SIG-M5 treated with dmso at 0.1 percent for 504 hours (cell line): Measurements from ENCODE around the gene SLC22A1.
"Not testable (repeated sequence)": the region's sequence is repeated elsewhere in the genome, so short reads cannot be mapped to it uniquely, and the experiment has no call there.

Experiments used
- DNase-seq: peaks from one replicate; lab custom pipeline; 2025; ENCODE audit not compliant: unreplicated experiment; lab: John Stamatoyannopoulos, UW

The SLC22A1 gene

DNA sequence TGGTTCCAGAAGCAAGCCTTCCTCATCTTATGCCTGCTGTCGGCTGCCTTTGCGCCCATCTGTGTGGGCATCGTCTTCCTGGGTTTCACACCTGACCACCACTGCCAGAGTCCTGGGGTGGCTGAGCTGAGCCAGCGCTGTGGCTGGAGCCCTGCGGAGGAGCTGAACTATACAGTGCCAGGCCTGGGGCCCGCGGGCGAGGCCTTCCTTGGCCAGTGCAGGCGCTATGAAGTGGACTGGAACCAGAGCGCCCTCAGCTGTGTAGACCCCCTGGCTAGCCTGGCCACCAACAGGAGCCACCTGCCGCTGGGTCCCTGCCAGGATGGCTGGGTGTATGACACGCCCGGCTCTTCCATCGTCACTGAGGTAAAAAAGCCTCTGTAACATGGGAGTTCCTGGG lies 366 bp downstream of the SLC22A1 start:
- DNase-seq = no peak

- DNase-seq = no peak
These were observed 1.1 kb downstream of the SLC22A1 start for GRCh38 chr6:160122744-160123143.

GRCh38 chr6:160124007-160124406 lies 2.4 kb downstream of the SLC22A1 start:
- DNase-seq = no peak

GRCh38 chr6:160124605-160125004 lies 3.0 kb downstream of the SLC22A1 start:
- no peak for DNase-seq

DNA sequence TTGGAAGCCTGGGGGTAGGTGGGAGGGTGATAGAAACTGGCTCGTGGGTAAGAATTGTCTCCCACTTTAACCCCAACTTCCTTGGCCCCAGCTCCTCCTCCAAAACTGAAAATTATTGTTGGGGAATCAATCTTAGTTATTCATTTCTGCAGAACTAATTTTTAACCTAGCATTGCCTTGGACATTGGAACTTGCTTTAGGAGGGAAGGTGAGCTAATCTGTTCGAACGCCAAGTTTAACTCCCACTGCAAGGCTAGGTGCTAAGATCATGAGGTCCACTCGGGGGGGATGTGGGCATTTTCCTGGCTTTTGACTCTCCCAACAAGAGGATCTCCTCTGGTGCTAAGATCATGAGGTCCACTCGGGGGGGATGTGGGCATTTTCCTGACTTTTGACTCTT lies 3.5 kb downstream of the SLC22A1 start:
- not testable (repeated sequence) for DNase-seq

DNA sequence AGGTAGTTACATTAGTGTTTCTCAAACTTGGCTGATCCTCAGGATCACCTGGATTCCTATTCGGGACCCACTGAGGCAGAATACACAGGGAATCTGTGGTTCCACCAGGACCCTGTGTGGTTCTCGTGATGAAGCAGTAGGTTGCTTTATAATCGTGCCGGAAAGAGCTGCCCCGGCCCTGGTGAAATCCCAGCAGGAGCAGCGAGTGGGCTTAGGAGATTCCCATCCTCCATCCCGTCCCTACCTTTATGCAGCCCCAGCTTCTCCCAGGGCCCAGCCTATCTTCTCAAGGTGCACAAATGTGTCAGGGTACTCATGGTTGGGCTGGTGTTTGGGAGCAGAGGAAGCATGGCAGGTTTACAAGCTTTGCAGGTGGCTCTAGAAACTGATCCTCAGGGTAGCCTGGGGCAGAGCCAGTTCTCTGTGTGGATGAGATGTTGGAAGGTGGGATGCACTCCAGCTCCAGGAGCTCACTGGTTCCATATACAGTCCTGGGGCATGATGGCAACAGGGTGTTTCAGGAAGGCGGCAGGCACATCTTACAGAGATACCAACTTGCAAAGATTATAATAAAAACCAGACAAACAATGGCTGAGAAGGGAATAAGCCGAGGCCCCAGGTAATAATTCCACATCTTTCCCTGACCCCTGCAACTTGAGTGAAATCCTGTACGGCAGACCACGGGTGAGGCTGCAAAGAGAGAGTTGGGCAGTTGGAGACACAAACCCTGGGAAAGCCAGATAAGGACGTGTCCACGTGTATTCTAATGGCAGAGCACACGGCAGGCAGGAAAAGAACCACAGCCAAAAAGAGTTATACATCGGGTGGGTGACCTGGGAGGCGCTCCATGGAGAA lies 5.9 kb downstream of the SLC22A1 start:
- DNase-seq = no peak

GRCh38 chr6:160128125-160128683 lies 6.6 kb downstream of the SLC22A1 start:
- no peak for DNase-seq

DNA sequence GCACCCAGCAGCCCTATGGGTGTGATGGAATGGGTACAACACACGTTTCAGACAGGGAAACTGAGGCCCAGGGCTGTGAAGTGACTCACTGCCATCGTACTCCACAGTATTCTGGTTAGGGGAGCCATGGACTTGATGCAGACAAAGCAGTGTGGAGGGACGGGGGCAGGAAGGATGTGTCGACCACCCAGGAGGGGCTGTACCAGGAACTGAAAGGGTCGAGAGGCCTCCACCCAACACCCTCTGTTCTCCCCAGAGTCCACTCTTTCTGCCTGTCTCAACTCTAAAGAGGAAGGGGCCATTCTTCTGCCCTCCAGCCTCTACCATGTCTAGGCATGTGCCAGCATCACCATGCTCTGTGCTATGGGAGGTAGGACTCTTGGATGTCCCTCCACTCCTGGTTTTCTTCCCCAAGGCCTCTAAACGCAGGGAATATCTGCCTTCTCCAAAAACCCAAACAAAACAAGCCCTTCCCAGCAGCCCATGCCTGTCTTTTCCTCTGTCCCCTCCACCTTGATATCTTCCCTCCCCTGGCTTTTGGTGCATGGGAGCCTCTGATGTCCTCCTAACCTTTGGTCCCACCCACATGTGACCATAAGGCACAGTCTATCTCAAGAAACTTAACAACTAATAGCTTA lies 7.4 kb downstream of the SLC22A1 start:
- no peak for DNase-seq

- DNase-seq = no peak
These were observed 8.4 kb downstream of the SLC22A1 start for GRCh38 chr6:160129881-160130615.

DNA sequence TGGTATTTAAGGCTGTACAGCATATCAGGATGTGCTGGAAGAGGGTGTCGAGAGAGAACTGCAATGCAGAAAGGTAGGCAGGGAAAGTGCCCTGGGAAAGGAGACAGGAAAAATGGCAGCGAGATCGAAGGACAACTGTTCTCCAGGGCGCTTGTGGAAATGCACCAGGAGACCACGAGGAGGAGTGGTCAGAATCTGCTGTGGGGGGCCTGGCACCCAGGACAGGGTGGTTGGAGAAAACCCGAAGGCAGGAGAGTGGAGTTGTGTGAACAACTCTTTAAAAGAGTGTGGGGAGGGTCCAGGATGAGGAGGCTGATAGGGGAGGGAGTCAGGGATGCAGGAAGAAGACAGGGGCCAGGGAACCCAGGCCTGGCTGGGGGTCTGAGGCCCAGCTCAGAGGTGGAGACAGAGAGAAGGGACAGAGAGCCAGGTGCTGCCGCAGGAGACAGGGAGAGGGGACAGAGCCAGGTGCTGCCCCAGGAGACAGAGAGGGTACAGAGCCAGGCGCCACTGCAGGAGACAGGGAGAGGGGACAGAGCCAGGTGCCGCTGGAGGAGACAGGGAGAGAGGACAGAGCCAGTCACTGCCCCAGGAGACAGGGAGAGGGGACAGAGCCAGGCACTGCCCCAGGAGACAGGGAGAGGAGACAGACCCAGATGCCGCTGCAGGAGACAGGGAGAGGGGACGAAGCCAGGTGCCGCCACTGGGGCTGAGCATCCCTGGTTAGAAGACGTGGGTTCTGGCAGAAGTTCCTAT lies 9.3 kb downstream of the SLC22A1 start:
- DNase-seq = no peak

GRCh38 chr6:160131636-160132296 lies 10.2 kb downstream of the SLC22A1 start:
- DNase-seq = no peak

GRCh38 chr6:160132297-160132637 lies 10.7 kb downstream of the SLC22A1 start:
- DNase-seq = no peak

DNA sequence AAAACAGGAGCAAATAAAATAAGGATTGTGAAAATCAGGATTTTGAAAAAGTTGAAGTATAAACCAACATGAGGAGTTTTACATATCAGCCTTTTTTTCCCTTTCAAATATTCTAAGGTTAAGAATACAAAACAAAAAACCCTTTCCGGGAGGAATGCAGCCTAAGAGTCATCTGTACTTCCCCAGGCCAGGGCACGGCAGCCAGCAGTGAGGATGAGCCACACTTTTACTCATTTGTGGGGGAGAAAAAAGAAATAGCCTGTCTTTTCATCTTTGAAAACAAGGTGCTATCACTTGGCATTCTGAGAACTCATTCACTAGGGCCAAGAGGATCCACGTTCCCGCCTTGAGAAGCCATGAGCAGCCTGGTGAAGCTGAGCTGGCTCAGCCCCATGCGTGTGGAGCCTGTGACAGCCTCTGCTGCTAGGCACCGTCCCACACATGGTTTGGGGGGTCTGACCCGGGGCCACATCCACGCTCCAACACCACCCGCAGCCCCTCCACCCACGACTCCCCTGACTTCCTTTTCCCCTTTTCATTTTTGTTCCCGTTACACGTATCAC lies 11.2 kb downstream of the SLC22A1 start:
- no peak for DNase-seq

GRCh38 chr6:160133441-160134336 lies 12.1 kb downstream of the SLC22A1 start:
- DNase-seq = no peak

GRCh38 chr6:160134337-160134751 lies 12.7 kb downstream of the SLC22A1 start:
- DNase-seq = not testable (repeated sequence)

DNA sequence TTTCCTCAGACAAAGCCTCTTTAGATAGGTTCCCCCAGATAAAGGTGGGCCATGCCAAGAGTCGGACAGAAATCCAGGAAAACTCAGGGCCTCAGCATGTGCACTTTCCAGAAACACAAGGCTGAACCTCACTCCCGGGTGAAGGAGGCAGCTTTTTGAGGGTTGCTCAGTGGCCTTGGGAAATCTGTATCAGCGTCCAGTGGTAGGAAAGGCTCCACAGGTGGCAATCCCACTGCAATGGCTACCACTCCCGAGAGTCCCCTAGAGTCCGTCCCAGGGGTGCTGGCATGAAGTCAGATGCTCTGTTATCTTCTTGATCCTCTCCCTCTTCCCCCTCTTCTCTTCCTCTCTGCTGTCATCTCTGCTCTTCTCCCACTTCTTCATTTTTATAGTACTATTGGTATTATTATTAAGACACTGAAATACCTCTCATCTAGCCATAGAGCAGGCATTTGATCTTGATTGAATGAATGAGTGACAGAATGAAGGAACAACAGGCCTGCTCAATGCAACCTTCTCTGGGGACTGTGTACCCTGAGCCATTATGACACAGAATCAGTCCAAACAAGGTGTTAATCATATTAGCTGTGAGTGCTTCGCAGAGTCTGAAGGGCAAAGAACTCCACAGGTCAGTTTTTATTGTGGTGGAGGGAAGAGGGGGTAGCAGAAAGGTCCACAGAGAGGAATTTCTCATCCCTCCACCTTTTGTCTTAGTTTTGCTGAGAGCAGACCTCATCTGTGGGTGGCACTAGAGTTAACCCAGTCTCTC lies 13.3 kb downstream of the SLC22A1 start:
- no peak for DNase-seq

GRCh38 chr6:160135907-160136655 lies 14.5 kb downstream of the SLC22A1 start:
- no peak for DNase-seq
